Lower lobe of right lung (tissue), 2 donors: Measurements from ENCODE around the gene TIAM1. TPM values are rescaled to one million over a fixed set of nuclear protein-coding genes. Genes with fewer than 3 reads are reported as not detected.

ENCODE experiments used
- ATAC-seq, 2 donors: fragments of 200-7000 bp; cut with Tn5 transposase; one replicate each; pipeline ENCODE4 v1.9.1; 2020 to 2022; ENCODE audit warnings: mild to moderate bottlenecking in 2 of 2, moderate library complexity in 2 of 2
- DNase-seq: peaks from one replicate; pipeline ENCODE4 v3.0.0-alpha.2; 2020
- H3K27ac ChIP-seq: fragments of 200-600 bp; one replicate; pipeline ENCODE4 v1.8.0; 2022
- H3K27me3 ChIP-seq: fragments of 200-600 bp; one replicate; pipeline ENCODE4 v1.8.0; 2022; ENCODE audit warnings: low read depth
- H3K36me3 ChIP-seq: fragments of 200-600 bp; one replicate; pipeline ENCODE4 v1.8.0; 2022; ENCODE audit warnings: mild to moderate bottlenecking
- H3K4me1 ChIP-seq: fragments of 200-600 bp; one replicate; pipeline ENCODE4 v1.8.0; 2022
- H3K4me3 ChIP-seq: fragments of 200-600 bp; one replicate; pipeline ENCODE4 v1.8.0; 2022; ENCODE audit warnings: mild to moderate bottlenecking
- H3K9me3 ChIP-seq: fragments of 200-600 bp; one replicate; pipeline ENCODE4 v1.8.0; 2022
- intact Hi-C: fragments of 100-400 bp; cut with DNase I; formaldehyde crosslinking; loops from one replicate; pipeline ENCODE4 v1.11.0; 2022
- long read RNA-seq: library from polyadenylated mRNA; unstranded; transcript quantifications from one replicate; pipeline ENCODE4 v2.0.0, GENCODE V29; 2021
- total RNA-seq: library from RNA; stranded (reverse); fragmentation: NEBNext Ultra II Directional; extraction: Animal tissue kit (Norgen Biotek cat#: 25700); gene quantifications from one replicate; pipeline ENCODE4 v1.2.1, GENCODE V29; 2021
- TF ChIP-seq, protein P1 (sequence below): fragments of 200-600 bp; IDR thresholded peaks from one replicate; pipeline ENCODE4 v1.8.0; 2022; ENCODE audit warnings: antibody characterized with exemption, mild to moderate bottlenecking
- donor health status: DM: no; HTN: yes; CAD: no; lungs with severe emphysema.

TIAM1 gene, protein sequence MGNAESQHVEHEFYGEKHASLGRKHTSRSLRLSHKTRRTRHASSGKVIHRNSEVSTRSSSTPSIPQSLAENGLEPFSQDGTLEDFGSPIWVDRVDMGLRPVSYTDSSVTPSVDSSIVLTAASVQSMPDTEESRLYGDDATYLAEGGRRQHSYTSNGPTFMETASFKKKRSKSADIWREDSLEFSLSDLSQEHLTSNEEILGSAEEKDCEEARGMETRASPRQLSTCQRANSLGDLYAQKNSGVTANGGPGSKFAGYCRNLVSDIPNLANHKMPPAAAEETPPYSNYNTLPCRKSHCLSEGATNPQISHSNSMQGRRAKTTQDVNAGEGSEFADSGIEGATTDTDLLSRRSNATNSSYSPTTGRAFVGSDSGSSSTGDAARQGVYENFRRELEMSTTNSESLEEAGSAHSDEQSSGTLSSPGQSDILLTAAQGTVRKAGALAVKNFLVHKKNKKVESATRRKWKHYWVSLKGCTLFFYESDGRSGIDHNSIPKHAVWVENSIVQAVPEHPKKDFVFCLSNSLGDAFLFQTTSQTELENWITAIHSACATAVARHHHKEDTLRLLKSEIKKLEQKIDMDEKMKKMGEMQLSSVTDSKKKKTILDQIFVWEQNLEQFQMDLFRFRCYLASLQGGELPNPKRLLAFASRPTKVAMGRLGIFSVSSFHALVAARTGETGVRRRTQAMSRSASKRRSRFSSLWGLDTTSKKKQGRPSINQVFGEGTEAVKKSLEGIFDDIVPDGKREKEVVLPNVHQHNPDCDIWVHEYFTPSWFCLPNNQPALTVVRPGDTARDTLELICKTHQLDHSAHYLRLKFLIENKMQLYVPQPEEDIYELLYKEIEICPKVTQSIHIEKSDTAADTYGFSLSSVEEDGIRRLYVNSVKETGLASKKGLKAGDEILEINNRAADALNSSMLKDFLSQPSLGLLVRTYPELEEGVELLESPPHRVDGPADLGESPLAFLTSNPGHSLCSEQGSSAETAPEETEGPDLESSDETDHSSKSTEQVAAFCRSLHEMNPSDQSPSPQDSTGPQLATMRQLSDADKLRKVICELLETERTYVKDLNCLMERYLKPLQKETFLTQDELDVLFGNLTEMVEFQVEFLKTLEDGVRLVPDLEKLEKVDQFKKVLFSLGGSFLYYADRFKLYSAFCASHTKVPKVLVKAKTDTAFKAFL (N-terminal part only)
- 45.5 TPM for total RNA-seq
- long read RNA-seq, full-length matches to known transcripts = 1 of 27 reads
- long read RNA-seq, partial matches to known transcripts = 21 of 27 reads
- long read RNA-seq, other reads (novel, unspliced or antisense) = 5 of 27 reads

DNA sequence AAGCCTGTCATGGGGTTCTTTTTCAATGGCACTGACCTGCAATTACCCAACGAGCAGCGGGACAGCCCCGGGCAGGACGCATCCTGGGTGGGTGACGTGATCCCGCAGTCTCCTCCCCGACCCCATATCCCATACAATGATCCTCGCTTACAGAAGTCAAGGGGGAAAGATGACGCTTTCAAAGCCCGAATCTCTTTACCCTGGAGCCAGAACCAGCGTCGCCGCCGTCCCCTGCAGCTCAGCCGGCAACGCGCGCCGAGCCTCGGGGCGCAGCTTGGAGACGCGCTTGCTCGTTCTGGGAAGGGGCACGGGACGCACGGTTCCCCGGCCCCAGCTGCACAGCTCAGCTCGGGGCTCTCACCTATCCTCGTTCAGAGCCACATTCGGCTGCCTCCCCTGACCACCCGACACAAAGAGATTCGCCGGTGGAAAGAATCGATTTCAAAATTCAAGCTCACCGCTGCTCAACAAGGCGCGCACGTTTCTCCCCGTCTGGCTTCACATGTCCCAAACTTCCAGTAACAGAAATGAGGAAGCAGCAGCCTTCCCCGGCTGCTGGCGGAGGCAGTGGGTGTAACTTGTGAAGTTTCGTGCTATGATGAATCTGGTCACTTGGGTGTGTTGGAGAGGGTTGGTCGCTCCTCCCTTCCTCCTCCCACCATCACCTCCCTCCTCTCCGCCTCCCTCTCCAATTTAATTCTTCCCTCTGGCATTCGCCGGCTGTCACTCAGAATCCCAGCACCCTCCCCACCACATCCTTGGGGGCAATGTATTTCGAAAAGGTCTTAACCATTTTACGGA lies at the start of gene TIAM1:
TSS of gene TIAM1 (minus strand) at position 582 of the 801 bp plus-strand sequence. CDS start 77,289 bp downstream, outside the sequence.
- H3K4me3 ChIP-seq = peak within 1 kb of the TSS; percentile 51
- H3K36me3 ChIP-seq = no peaks in the 10 kb centered on the region
- H3K27ac ChIP-seq = peak within 1 kb of the TSS; percentile 68
- H3K4me1 ChIP-seq = peaks cover 18% of the 10 kb centered on the region
- DNase-seq (peak; percentile 77), ATAC-seq (peak; percentile 76 to 79)
- H3K27me3 ChIP-seq = peaks cover 15% of the 10 kb centered on the region
- TF ChIP-seq, protein P1, sequence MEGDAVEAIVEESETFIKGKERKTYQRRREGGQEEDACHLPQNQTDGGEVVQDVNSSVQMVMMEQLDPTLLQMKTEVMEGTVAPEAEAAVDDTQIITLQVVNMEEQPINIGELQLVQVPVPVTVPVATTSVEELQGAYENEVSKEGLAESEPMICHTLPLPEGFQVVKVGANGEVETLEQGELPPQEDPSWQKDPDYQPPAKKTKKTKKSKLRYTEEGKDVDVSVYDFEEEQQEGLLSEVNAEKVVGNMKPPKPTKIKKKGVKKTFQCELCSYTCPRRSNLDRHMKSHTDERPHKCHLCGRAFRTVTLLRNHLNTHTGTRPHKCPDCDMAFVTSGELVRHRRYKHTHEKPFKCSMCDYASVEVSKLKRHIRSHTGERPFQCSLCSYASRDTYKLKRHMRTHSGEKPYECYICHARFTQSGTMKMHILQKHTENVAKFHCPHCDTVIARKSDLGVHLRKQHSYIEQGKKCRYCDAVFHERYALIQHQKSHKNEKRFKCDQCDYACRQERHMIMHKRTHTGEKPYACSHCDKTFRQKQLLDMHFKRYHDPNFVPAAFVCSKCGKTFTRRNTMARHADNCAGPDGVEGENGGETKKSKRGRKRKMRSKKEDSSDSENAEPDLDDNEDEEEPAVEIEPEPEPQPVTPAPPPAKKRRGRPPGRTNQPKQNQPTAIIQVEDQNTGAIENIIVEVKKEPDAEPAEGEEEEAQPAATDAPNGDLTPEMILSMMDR = no peak
- intact Hi-C loops = no loop called here
- H3K9me3 ChIP-seq = no peaks in the 10 kb centered on the region

DNA sequence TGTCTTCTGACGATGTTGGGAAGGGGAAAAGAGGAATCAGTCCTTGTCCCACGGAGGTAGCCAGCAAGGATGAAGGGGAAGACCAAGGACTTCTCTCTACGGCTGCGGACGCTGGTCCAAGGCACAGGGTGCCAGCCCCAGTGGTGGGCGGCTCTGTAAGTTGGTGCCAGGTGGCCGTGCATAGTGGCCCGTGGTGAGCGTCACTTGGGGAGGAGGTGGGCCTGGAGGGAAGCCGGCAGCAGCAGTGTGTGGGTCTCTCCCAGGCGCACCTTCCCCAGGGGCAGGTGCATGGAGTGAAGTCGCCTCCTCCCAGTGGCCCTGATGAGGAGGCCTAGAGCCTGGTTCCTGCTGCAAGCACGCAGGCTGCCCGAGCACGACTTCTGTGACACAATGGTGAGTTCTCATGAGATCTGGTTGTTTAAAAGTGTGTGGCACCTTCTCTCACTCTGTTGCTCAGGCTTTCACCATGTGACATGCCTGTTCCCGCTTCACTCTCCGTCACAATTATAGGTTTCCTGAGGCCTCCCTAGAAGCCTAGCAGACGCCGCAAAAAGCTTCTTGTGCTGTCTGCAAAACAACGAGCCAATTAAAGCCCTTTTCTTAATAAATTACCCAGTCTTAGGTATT lies 43.6 kb upstream of the TIAM1 start:
- no peaks in the 10 kb centered on the region for H3K9me3 ChIP-seq
- intact Hi-C loops = no loop called here
- H3K27ac ChIP-seq = no peak overlapping the region
- no peaks in the 10 kb centered on the region for H3K4me1 ChIP-seq
- no peaks in the 10 kb centered on the region for H3K27me3 ChIP-seq
- TF ChIP-seq, protein P1 = no peak
- no peak for DNase-seq
- no peak for ATAC-seq
- H3K4me3 ChIP-seq = no peak overlapping the region
- no peaks in the 10 kb centered on the region for H3K36me3 ChIP-seq

DNA sequence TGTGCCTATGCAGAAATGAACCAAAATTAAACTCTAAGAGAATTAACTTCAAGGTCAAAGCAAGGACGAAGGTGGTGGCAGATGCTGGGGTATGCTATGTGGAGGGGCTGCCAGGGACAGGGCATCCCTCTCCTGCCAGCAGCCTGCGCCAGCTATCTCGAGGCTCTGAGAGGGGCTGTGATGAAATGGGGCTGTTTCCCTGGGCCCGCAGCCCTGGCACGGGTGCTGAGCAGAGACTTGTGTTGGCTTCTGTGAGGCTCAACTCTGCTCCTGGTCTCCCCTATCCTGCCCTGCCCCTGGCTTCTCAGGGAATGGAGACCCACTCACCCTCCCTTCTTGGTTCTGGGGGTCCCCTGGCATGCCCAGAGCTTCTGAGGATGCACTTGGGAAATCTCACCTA lies 41.9 kb upstream of the TIAM1 start:
- Histone ChIP-seq H3K27ac (no peak overlapping the region), H3K4me3 (no peak overlapping the region), H3K36me3 (no peaks in the 10 kb centered on the region), H3K9me3 (no peaks in the 10 kb centered on the region), H3K4me1 (no peaks in the 10 kb centered on the region), H3K27me3 (no peaks in the 10 kb centered on the region)
- intact Hi-C loops = no loop called here
- TF ChIP-seq, protein P1 = no peak
- DNase-seq (no peak), ATAC-seq (no peak)

DNA sequence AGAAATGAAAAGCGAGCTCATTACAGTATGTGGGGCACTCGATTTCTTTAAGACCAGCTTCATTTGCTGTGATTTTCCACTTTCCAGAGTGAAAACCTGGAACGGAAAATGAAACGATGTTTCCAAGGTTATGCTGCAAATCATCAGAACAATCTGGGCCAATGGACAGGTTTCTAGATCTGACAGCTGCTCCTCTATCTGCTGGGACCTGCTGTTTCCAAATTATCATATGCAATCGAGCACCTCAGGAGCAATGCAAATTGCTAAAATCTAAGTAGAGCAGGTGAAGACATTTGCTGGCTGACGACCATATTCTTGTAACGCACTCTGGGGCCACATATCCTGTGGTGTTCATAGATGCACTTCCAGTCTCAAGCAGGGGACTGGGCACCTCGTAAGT lies 39.7 kb upstream of the TIAM1 start:
- intact Hi-C loops = no loop called here
- H3K27ac ChIP-seq = no peak overlapping the region

More for the DNA sequence above, 39.7 kb upstream of the TIAM1 start:
- TF ChIP-seq, protein P1 = no peak
- Histone ChIP-seq H3K4me1 (no peaks in the 10 kb centered on the region), H3K36me3 (no peaks in the 10 kb centered on the region), H3K27me3 (no peaks in the 10 kb centered on the region), H3K4me3 (no peak overlapping the region), H3K9me3 (no peaks in the 10 kb centered on the region)
- no peak for ATAC-seq
- DNase-seq = no peak
